GM23248 (cell line): Measurements from ENCODE around the gene HNRNPA1. TPM values are rescaled to one million over a fixed set of nuclear protein-coding genes. Genes with fewer than 3 reads are reported as not detected.
"Not testable (repeated sequence)": the region's sequence is repeated elsewhere in the genome, so short reads cannot be mapped to it uniquely, and the experiment has no call there.

ENCODE experiments used
- DNase-seq: peaks from one replicate; pipeline ENCODE4 v3.0.0-alpha.2; 2015
- H2AFZ ChIP-seq: fragments of 200-600 bp; sonication (generic); 2 replicates; pipeline ENCODE4 v1.6.1; 2016; ENCODE audit warnings: antibody characterized with exemption
- H3F3A ChIP-seq: fragments of 200-600 bp; sonication (generic); 2 replicates; pipeline ENCODE4 v1.6.1; 2016; ENCODE audit warnings: mild to moderate bottlenecking, antibody characterized with exemption, mixed run types; ENCODE audit not compliant: insufficient read depth
- H3K27ac ChIP-seq: fragments of 200-600 bp; sonication (generic); 2 replicates; pipeline ENCODE4 v1.5.1; 2016; ENCODE audit warnings: mild to moderate bottlenecking
- H3K27me3 ChIP-seq: fragments of 200-600 bp; sonication (generic); replicated peaks from 2 replicates; pipeline ENCODE4 v1.6.1; 2016; ENCODE audit warnings: mild to moderate bottlenecking; ENCODE audit not compliant: insufficient read depth
- H3K36me3 ChIP-seq: fragments of 200-600 bp; sonication (generic); 2 replicates; pipeline ENCODE4 v1.6.1; 2016; ENCODE audit warnings: low read depth, mild to moderate bottlenecking
- H3K4me1 ChIP-seq: fragments of 200-600 bp; sonication (generic); 2 replicates; pipeline ENCODE4 v1.6.1; 2016; ENCODE audit warnings: mild to moderate bottlenecking; ENCODE audit not compliant: insufficient read depth
- H3K4me2 ChIP-seq: fragments of 200-600 bp; sonication (generic); one replicate; pipeline ENCODE4 v1.6.1; 2016; ENCODE audit warnings: mild to moderate bottlenecking; ENCODE audit not compliant: unreplicated experiment
- H3K4me3 ChIP-seq: fragments of 200-600 bp; sonication (generic); 2 replicates; pipeline ENCODE4 v1.5.1; 2016; ENCODE audit warnings: mild to moderate bottlenecking
- H3K79me2 ChIP-seq: fragments of 200-600 bp; sonication (generic); 2 replicates; pipeline ENCODE4 v1.6.1; 2016; ENCODE audit warnings: mild to moderate bottlenecking; ENCODE audit not compliant: insufficient read depth
- H3K9ac ChIP-seq: fragments of 200-600 bp; sonication (generic); 2 replicates; pipeline ENCODE4 v1.6.1; 2016; ENCODE audit warnings: mild to moderate bottlenecking
- H3K9me2 ChIP-seq: fragments of 200-600 bp; sonication (generic); 2 replicates; pipeline ENCODE4 v1.6.1; 2016; ENCODE audit warnings: mixed run types, mild to moderate bottlenecking, moderate library complexity; ENCODE audit not compliant: insufficient read depth
- H3K9me3 ChIP-seq: fragments of 200-600 bp; sonication (generic); one replicate; pipeline ENCODE4 v1.6.1; 2017; ENCODE audit warnings: low read depth
- H4K20me1 ChIP-seq: fragments of 200-600 bp; sonication (generic); 2 replicates; pipeline ENCODE4 v1.6.0; 2016; ENCODE audit not compliant: insufficient read depth
- EZH2 ChIP-seq: fragments of 200-600 bp; sonication (generic); IDR thresholded peaks from 2 replicates; pipeline ENCODE4 v1.6.1; 2018; ENCODE audit warnings: antibody characterized with exemption, mild to moderate bottlenecking; ENCODE audit not compliant: insufficient read depth, poor library complexity, severe bottlenecking
- EZH2phosphoT487 ChIP-seq: fragments of 200-600 bp; sonication (generic); IDR thresholded peaks from 2 replicates; pipeline ENCODE4 v1.6.1; 2018; ENCODE audit warnings: antibody characterized with exemption, moderate library complexity, mild to moderate bottlenecking, low read depth; ENCODE audit not compliant: insufficient read depth
- WGBS, 2 experiments: methylation state at CpG; one replicate each; pipeline ENCODE4 v1.1.6; 2015 to 2017; ENCODE audit warnings: low lambda C conversion rate in 2 of 2, low coverage in 1 of 2; ENCODE audit errors: missing lambda C conversion rate in 2 of 2; 5-methylcytosine and 5-hydroxymethylcytosine counted together
- in situ Hi-C: fragments of 300-500 bp; cut with MboI; formaldehyde crosslinking; loops from 2 replicates; pipeline ENCODE4 v1.15.0; 2020
- polyA plus RNA-seq: library from polyadenylated mRNA; unstranded; fragments of >200 nt; fragmentation: Nextera tagmentation; extraction: Ambion mirVana; gene quantifications from 2 replicates; pipeline ENCODE4 v1.2.1, GENCODE V29; 2016
- total RNA-seq: library from RNA; depleted of rRNA; stranded (reverse); fragments of >200 nt; shearing (Covaris generic); gene quantifications from 2 replicates; pipeline ENCODE4 v1.2.3, GENCODE V29; 2014

The HNRNPA1 gene
- total and polyA plus RNA-seq, 2 experiments from 2014 or later = 226 to 351 TPM

DNA sequence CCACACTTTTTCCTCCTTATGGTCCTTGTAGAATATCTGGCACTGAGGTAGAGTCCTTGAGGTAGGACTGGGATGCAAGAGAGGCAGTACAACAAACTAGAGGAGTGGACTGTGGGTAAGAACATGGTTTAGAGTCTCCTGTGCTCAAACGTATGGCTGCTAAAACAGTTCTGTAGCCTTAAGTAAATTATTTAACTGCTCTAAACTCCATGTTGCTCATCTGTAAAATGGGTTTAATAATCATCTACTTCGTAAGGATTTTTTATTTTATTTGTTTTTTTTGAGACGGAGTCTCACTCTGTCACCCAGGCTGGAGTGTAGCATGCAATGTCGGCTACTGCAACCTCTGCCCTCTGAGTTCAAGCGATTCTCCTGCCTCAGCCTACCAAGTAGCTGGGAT is 40.8 kb downstream of the HNRNPA1 start:
- no peaks in the 10 kb centered on the region; the same call in none of the 2 replicates for H3K4me1 ChIP-seq
- H3K27ac ChIP-seq = no peak overlapping the region
- peaks cover 6% of the 10 kb centered on the region; the same call in 1 of the 2 replicates for H3F3A ChIP-seq
- no peaks in the 10 kb centered on the region for H3K9me3 ChIP-seq
- no peak for TF ChIP-seq EZH2
- TF ChIP-seq EZH2phosphoT487 = no peak
- H3K9me2 ChIP-seq = no peaks in the 10 kb centered on the region
- no peaks in the 10 kb centered on the region for H3K27me3 ChIP-seq
- WGBS, 2 experiments = 85 to 93% methylated on average over 5 of the region's 5 CpGs
- no peak overlapping the region for H2AFZ ChIP-seq
- no peak overlapping the region for H3K4me3 ChIP-seq
- in situ Hi-C loops = no loop called here
- no peaks in the 10 kb centered on the region for H4K20me1 ChIP-seq
- no peaks in the 10 kb centered on the region for H3K36me3 ChIP-seq
- H3K4me2 ChIP-seq = no peak overlapping the region
- no peak for DNase-seq
- no peak overlapping the region for H3K9ac ChIP-seq
- peaks cover 14% of the 10 kb centered on the region for H3K79me2 ChIP-seq

DNA sequence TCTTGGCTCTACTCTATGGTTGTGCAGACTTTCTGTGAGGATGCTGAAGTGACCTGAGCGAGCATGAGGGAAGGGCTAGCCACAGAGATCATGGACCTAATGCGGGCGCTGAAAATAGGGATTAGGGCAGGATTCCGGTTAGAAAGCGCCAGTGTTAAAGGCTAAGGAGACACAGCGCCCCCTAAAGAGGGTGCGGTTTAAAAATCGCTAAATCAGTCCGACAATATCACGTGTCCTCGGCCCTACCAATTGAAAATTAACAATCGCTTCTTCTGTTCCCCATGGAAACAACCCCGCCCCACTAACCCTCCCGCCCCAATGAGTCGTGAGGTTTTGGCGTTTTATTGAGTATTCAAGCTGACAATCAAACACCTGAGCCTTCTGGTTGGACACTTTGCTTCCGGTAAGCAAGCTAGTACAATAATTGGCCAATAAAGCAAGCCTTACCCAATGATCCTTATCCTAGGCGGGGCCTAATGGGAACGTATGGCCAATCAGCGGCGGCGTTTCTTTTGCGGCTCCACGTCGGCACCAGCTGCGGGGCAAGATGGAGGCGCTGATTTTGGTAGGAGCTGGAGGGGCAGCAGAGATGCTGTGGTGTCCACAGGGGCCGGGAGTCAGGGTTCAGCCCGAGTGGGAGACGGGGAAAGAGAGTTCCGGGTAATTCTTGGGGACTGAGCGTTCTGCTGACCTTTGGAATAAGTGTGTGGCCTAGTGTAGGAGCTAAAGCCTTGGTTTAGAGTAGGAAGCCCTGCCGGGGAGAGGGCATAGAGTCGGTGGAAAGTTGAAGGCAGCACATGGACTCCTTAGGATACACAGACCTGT is 44.3 kb downstream of the HNRNPA1 start, which contains the start of gene COPZ1:
TSS of gene COPZ1 (plus strand) at position 515 of the 825 bp plus-strand sequence. CDS start at position 548, 33 bp downstream.
- Histone ChIP-seq H2AFZ (peak within 1 kb of the TSS; percentile 96), H3K4me3 (peak within 1 kb of the TSS; percentile 92), H4K20me1 (no peaks in the 10 kb centered on the region), H3K27me3 (no peaks in the 10 kb centered on the region), H3F3A (peaks cover 23% of the 10 kb centered on the region), H3K79me2 (peaks cover 49% of the 10 kb centered on the region), H3K27ac (peak within 1 kb of the TSS; percentile 95), H3K36me3 (no peaks in the 10 kb centered on the region), H3K9me2 (no peaks in the 10 kb centered on the region), H3K9ac (peak within 1 kb of the TSS; percentile 100), H3K4me1 (peaks cover 30% of the 10 kb centered on the region), H3K9me3 (no peaks in the 10 kb centered on the region), H3K4me2 (peak within 1 kb of the TSS; percentile 99)
- in situ Hi-C loops = no loop called here
- TF ChIP-seq EZH2phosphoT487 = no peak
- no peak for TF ChIP-seq EZH2
- WGBS, 2 experiments = 3% methylated on average over 34 of the region's 34 CpGs
- DNase-seq = peak; percentile 100

DNA sequence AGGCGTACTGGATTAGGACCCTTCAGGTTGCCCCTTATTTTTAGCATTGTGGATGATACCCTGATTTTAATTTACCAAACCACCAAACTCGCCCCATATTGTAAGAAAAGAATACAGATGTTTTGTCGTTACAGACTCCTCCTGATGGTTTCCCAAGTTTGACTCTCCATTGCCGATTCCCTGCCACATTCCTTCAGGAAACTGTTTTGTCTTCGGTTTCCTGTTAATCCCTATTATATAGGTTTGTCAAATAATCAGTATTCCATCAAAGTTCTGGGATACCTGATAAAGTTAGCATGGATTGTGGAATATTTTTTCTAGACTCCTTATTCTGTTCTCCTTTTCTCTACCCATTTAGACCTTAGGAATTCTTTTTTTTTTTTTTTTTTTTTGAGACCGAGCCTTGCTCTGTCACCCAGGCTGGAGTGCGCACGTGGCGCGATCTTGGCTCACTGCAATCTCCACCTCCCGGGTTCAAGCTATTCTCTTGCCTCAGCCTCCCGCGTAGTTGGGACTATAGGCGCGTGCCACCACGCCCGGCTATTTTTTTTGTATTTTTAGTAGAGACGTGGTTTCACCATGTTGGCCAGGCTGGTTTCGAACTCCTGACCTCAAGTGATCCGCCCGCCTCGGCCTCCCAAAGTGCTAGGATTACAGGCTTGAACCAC is 45.0 kb downstream of the HNRNPA1 start:
- in situ Hi-C loops = not testable (repeated sequence)
- 35 to 47% methylated on average over 22 of the region's 22 CpGs for WGBS, 2 experiments
- H2AFZ ChIP-seq = peak overlapping the region; percentile 52

DNA sequence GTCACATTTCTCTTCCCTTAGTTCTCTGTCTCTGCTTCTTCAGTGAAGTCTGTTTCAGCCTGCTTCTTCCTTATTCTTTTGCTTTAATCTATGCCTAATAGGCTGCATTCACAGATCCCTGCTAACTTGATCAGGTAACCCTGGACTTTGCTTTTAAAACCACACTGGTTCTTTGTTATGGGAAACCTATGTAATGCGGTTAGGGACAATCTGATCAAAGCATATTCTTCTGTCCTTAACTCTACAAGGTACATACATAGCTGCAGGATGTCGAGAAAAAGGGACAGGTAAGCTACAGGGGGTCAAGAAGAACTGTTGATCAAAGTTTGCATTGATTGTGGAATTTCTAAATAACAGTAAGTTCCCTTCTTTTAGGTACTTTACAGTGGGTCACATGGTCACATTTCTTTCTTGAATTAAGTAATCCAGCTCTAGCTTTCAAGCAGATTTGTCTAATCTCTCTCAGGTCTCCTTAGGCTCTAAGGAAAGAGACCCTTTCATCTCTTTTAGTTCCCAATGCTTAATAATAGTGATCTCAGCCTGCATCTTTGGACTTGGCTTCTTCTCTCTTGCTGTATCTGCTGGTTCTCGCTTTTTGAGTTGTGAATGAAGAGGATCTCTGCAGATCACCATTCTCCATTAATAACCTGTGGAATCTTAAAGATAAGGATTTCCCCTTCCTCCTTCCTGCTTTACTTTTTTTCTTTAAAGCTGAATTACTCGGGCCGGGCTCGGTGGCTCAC is 48.2 kb downstream of the HNRNPA1 start:
- no peaks in the 10 kb centered on the region for H3K27me3 ChIP-seq
- H3F3A ChIP-seq = peaks cover 23% of the 10 kb centered on the region
- no peaks in the 10 kb centered on the region for H4K20me1 ChIP-seq
- H3K4me1 ChIP-seq = peaks cover 48% of the 10 kb centered on the region
- in situ Hi-C loops = no loop called here
- H3K27ac ChIP-seq = peak overlapping the region; percentile 54
- H3K9me3 ChIP-seq = no peaks in the 10 kb centered on the region
- no peaks in the 10 kb centered on the region for H3K36me3 ChIP-seq
- H3K4me3 ChIP-seq = 0 out of 2 replicates have a peak overlapping the region, but pooled peaks have one; percentile 4
- no peaks in the 10 kb centered on the region for H3K9me2 ChIP-seq
- no peak overlapping the region; the same call in 1 of the 2 replicates for H3K9ac ChIP-seq
- H3K79me2 ChIP-seq = peaks cover 88% of the 10 kb centered on the region
- no peak for DNase-seq
- 77 to 81% methylated on average over 6 of the region's 6 CpGs for WGBS, 2 experiments
- H3K4me2 ChIP-seq = peak overlapping the region; percentile 57
- H2AFZ ChIP-seq = no peak overlapping the region
- TF ChIP-seq EZH2phosphoT487 (no peak), EZH2 (no peak)

More for the DNA sequence above, 45.0 kb downstream of the HNRNPA1 start:
- not testable (repeated sequence) for H3K9me2 ChIP-seq, H3K9me3 ChIP-seq, H3K27me3 ChIP-seq, H4K20me1 ChIP-seq, H3K36me3 ChIP-seq
- peak overlapping the region; percentile 92 for H3K4me3 ChIP-seq
- H3K4me2 ChIP-seq = peak overlapping the region; percentile 99
- peak overlapping the region; percentile 95 for H3K27ac ChIP-seq
- H3K9ac ChIP-seq = peak overlapping the region; percentile 100
- DNase-seq = peak; percentile 48
- H3K4me1 ChIP-seq = peaks cover 37% of the 10 kb centered on the region
- H3K79me2 ChIP-seq = peaks cover 56% of the 10 kb centered on the region
- H3F3A ChIP-seq = peaks cover 23% of the 10 kb centered on the region
